Islet precursor cell (in vitro differentiated cells): Measurements from ENCODE around the gene TF.

ENCODE experiments used
- DNase-seq: peaks from one replicate; pipeline ENCODE4 v3.0.0-alpha.2; 2018

Gene TF

DNA sequence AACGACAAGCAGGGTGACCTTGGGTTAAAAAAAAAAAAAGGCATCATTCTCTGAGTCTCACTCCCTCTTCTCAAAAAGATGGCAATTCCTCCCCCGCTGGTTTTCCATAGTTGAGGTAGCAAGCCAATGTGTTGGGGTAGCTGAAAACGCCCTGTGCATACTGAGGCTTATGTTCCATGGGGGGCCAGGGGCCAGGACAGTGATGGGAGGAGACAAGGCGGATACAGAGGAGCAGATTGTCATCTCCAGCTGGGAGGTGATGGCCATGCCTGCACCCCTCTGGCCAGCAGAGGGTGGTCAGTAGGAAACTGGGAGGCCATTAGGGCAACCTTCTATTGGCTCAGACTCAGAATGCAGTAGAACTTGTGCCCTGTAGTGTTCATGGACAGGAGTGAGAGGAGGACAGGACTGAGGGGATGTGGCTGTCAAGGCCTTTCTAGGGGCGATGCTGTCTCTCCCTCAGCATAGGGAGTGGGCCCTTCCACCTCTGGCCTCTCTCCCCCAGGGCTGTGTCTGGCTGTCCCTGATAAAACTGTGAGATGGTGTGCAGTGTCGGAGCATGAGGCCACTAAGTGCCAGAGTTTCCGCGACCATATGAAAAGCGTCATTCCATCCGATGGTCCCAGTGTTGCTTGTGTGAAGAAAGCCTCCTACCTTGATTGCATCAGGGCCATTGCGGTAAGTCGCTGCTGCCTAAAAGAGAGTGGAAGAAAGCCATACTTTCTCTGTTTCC is 1.9 kb downstream of the TF start:
- DNase-seq: no peak

- no peak for DNase-seq
These were observed 3.5 kb downstream of the TF start for GRCh38 chr3:133749427-133750258.

GRCh38 chr3:133750259-133750656 is 4.1 kb downstream of the TF start:
- no peak for DNase-seq

- no peak for DNase-seq
These were observed 7.0 kb downstream of the TF start for GRCh38 chr3:133753107-133753778.

DNA sequence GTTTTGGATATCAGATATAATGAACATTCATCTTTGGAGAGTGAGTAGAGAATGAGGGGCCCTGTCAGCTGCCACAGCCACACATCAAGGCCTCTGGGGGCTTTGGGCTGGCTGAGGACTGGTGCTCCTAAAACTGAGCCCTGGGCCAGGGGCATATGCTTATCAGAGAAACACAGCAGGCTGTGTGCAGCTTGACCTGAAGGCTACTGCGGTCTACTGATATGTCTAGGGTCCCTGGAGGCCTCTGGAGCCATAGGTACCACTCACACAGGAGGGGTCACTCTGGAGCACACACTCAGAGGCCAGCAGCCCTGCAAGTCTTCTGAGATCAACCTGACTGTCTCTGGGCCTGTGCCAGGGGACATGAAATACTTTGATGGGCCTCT is 7.6 kb downstream of the TF start:
- no peak for DNase-seq

- no peak for DNase-seq
These were observed 8.3 kb downstream of the TF start for GRCh38 chr3:133754455-133754854.

GRCh38 chr3:133754973-133755828 is 9.0 kb downstream of the TF start:
- no peak for DNase-seq

GRCh38 chr3:133756716-133757694 is 10.8 kb downstream of the TF start:
- no peak for DNase-seq

DNA sequence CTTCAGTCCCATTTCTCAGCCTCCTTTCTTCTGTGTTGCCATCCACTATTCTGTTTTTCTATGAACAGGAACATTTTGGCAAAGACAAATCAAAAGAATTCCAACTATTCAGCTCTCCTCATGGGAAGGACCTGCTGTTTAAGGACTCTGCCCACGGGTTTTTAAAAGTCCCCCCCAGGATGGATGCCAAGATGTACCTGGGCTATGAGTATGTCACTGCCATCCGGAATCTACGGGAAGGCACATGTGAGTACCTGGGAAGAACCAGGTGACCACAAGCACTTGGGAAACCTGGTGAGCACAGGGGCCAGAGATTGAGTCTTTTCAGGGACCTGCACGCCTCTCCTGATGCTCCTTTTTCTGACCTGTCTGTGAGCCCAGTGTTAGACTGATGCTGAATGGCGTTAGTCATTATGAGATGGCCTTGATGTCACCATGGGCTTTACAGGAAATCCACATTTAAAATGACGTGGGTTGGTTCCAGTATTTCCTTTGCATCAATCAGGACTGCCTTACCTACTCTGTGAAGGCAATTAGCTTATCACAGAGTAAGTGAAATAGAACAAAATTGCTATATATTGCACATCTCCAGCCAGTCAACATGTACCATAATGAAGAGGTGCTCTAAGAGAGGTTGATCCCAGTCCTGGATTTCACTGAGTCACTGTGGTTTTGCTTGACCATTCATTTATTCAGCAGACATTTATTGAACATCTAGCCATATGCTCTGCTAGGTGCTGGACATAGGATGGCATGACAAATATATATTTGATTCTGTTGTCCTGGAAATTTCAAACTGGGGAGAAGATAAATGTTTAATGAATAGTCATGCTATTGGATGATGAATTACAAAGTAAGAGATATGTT is 11.7 kb downstream of the TF start:
- DNase-seq: no peak

GRCh38 chr3:133758568-133758928 is 12.4 kb downstream of the TF start:
- no peak for DNase-seq

DNA sequence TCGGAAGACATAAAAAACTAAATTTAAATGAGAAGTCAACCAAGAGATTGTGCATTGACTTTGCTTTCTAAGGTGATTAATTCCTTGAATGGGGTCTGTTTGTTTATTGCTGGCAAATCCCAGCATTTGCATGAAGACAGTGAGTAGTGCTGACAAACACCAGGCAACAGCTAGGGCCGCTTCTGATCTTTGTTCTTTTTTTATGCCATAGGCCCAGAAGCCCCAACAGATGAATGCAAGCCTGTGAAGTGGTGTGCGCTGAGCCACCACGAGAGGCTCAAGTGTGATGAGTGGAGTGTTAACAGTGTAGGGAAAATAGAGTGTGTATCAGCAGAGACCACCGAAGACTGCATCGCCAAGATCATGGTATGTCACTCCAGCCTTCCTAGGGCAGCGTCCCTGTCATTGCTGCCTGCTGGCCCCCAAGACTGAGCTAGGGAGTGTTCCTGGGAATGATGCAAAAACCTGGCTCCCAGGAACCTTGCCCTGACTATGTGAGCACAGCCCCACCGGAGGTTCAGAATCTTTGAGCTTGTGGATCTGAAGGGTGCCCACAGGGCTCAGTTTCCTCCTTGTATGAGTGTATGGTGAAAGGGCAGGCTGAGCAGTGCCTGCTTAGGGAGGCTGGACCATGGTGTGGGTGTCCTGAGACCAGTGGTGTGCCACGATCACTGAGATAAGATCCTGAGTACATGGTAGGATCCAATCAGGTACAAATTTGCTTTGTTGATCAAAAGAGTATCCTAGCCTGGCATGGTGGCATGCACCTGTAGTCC is 13.0 kb downstream of the TF start:
- DNase-seq: no peak

DNA sequence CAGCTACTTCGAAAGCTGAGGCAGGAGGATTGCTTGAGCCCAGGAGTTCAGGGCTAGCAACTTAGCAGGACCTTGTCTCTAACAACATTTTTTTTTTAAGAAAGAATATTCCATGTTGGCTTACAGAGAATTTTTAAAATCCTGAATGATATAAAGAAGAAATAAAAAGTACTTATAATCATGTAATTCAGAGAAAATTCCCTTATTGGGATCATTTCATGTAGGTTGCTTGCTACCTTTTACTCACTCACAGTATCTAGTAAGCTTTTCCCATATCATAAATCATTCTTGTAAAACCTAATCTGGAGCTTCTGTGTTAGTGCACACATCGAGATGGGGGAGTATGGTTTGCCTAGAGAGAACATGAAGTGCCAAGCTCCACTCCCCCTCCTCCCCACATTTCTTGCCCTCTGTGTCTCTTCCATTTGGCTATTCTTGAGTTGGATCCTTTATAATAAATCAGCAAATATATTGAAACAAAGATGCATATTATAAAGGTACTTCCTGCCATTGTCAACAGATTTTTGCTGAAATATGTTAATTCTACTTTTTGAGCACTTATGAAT is 13.6 kb downstream of the TF start:
- DNase-seq: no peak

GRCh38 chr3:133760916-133761315 is 14.7 kb downstream of the TF start:
- DNase-seq: no peak

GRCh38 chr3:133761605-133762484 is 15.7 kb downstream of the TF start:
- no peak for DNase-seq

DNA sequence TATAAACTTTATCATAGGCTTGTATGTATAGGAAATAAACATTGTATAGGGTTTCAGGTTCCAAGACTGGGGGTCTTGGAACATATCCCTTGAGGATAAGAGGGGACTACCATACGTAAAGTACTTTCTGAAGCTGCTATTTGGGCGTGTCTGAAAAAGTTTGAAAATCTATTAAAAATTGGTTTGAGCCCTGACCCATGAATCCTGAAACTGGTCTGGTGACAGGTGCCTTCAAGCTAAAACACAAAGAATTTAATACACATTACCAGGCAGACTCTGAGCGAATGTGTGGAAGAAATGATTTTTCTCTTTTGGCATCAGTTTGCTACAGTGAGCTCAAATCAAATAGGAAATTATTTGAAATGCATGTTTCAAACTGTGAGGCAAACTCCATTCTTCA is 16.3 kb downstream of the TF start:
- no peak for DNase-seq

GRCh38 chr3:133763797-133764683 is 17.8 kb downstream of the TF start:
- no peak for DNase-seq

- no peak for DNase-seq
These were observed 19.1 kb downstream of the TF start for GRCh38 chr3:133765256-133765655.
